C4-2B (cell line): ENCODE data around the gene FAM111B.
"Not testable (repeated sequence)": the region's sequence is repeated elsewhere in the genome, so short reads cannot be mapped to it uniquely, and the experiment has no call there.

Experiments
- CTCF ChIP-seq: fragments of 450-650 bp; conservative IDR thresholded peaks from 2 replicates; pipeline ENCODE4 v1.5.1; 2017; ENCODE audit warnings: mild to moderate bottlenecking
- ZFX ChIP-seq: fragments of 450-650 bp; IDR thresholded peaks from 2 replicates; pipeline ENCODE4 v1.6.1; 2017

- not testable (repeated sequence) for TF ChIP-seq CTCF, ZFX
Measured at GRCh38 chr11:59063996-59064727, 42.9 kb upstream of the FAM111B start.
